Measurements from ENCODE around the gene ACSL6.

DNA sequence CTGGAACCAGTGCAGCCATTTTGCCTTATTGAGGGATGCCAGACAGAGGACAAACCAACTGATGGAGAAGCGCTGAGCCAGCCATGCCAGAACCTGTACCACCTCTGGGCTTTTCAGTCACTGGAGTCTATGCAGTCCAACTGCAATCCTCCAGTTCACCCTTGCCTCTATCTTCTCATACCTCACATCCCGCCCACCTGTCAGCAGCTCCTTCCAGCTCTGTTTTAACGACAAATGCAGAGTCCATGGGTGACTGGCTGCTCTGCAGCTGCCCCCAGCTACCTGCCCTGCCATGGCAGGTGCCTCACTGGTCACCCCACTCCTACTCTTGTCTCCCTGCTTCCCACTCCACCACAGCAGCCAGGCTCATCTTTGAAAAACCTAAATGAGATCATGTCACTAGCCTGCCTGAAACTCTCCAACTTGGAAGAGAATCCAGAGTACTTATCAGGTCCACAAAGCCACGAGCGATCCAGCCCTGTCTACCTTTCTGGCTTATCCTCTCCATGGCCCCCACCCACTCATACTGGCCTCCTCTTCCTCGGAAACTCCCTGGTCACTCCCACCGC lies 14.0 kb upstream of the ACSL6 start:
- TF ChIP-seq, protein P1, sequence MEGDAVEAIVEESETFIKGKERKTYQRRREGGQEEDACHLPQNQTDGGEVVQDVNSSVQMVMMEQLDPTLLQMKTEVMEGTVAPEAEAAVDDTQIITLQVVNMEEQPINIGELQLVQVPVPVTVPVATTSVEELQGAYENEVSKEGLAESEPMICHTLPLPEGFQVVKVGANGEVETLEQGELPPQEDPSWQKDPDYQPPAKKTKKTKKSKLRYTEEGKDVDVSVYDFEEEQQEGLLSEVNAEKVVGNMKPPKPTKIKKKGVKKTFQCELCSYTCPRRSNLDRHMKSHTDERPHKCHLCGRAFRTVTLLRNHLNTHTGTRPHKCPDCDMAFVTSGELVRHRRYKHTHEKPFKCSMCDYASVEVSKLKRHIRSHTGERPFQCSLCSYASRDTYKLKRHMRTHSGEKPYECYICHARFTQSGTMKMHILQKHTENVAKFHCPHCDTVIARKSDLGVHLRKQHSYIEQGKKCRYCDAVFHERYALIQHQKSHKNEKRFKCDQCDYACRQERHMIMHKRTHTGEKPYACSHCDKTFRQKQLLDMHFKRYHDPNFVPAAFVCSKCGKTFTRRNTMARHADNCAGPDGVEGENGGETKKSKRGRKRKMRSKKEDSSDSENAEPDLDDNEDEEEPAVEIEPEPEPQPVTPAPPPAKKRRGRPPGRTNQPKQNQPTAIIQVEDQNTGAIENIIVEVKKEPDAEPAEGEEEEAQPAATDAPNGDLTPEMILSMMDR (tag by site-specific recombination; IDR thresholded peaks at IDR 0.05) = no peak
- TF ChIP-seq, protein P2, sequence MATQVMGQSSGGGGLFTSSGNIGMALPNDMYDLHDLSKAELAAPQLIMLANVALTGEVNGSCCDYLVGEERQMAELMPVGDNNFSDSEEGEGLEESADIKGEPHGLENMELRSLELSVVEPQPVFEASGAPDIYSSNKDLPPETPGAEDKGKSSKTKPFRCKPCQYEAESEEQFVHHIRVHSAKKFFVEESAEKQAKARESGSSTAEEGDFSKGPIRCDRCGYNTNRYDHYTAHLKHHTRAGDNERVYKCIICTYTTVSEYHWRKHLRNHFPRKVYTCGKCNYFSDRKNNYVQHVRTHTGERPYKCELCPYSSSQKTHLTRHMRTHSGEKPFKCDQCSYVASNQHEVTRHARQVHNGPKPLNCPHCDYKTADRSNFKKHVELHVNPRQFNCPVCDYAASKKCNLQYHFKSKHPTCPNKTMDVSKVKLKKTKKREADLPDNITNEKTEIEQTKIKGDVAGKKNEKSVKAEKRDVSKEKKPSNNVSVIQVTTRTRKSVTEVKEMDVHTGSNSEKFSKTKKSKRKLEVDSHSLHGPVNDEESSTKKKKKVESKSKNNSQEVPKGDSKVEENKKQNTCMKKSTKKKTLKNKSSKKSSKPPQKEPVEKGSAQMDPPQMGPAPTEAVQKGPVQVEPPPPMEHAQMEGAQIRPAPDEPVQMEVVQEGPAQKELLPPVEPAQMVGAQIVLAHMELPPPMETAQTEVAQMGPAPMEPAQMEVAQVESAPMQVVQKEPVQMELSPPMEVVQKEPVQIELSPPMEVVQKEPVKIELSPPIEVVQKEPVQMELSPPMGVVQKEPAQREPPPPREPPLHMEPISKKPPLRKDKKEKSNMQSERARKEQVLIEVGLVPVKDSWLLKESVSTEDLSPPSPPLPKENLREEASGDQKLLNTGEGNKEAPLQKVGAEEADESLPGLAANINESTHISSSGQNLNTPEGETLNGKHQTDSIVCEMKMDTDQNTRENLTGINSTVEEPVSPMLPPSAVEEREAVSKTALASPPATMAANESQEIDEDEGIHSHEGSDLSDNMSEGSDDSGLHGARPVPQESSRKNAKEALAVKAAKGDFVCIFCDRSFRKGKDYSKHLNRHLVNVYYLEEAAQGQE (tag by site-specific recombination; IDR thresholded peaks at IDR 0.05) = no peak
- TF ChIP-seq, protein P3, sequence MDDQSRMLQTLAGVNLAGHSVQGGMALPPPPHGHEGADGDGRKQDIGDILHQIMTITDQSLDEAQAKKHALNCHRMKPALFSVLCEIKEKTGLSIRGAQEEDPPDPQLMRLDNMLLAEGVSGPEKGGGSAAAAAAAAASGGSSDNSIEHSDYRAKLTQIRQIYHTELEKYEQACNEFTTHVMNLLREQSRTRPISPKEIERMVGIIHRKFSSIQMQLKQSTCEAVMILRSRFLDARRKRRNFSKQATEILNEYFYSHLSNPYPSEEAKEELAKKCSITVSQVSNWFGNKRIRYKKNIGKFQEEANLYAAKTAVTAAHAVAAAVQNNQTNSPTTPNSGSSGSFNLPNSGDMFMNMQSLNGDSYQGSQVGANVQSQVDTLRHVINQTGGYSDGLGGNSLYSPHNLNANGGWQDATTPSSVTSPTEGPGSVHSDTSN (CRISPR knock-in tag; IDR thresholded peaks at IDR 0.05) = no peak
- TF ChIP-seq, protein P4, sequence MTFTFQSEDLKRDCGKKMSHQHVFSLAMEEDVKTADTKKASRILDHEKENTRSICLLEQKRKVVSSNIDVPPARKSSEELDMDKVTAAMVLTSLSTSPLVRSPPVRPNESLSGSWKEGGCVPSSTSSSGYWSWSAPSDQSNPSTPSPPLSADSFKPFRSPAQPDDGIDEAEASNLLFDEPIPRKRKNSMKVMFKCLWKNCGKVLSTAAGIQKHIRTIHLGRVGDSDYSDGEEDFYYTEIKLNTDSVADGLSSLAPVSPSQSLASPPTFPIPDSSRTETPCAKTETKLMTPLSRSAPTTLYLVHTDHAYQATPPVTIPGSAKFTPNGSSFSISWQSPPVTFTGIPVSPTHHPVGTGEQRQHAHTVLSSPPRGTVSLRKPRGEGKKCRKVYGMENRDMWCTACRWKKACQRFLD (tag by site-specific recombination; IDR thresholded peaks at IDR 0.05) = no peak
- no peak for TF ChIP-seq BCL11A (tag by site-specific recombination; IDR thresholded peaks at IDR 0.05; ENCODE audit: low read depth)
- no peak for TF ChIP-seq MYNN (tag by site-specific recombination; IDR thresholded peaks at IDR 0.05; ENCODE audit: borderline replicate concordance)
- TF ChIP-seq ZNF112 (tag by site-specific recombination; IDR thresholded peaks at IDR 0.05) = no peak
- TF ChIP-seq ZNF76 (tag by site-specific recombination; IDR thresholded peaks at IDR 0.05; ENCODE audit: borderline replicate concordance, low read depth) = no peak
- no peak for TF ChIP-seq ZNF274 (IDR thresholded peaks at IDR 0.05; ENCODE audit: low read length)
- no peak for TF ChIP-seq ZNF274 (tag by site-specific recombination; IDR thresholded peaks at IDR 0.05; ENCODE audit: borderline replicate concordance)
- TF ChIP-seq KLF9 (tag by site-specific recombination; IDR thresholded peaks at IDR 0.05; ENCODE audit: low read depth) = no peak
- TF ChIP-seq, protein P5, sequence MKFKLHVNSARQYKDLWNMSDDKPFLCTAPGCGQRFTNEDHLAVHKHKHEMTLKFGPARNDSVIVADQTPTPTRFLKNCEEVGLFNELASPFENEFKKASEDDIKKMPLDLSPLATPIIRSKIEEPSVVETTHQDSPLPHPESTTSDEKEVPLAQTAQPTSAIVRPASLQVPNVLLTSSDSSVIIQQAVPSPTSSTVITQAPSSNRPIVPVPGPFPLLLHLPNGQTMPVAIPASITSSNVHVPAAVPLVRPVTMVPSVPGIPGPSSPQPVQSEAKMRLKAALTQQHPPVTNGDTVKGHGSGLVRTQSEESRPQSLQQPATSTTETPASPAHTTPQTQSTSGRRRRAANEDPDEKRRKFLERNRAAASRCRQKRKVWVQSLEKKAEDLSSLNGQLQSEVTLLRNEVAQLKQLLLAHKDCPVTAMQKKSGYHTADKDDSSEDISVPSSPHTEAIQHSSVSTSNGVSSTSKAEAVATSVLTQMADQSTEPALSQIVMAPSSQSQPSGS (tag by site-specific recombination; IDR thresholded peaks at IDR 0.05; ENCODE audit: low read depth) = no peak
- TF ChIP-seq GLI2 (tag by site-specific recombination; IDR thresholded peaks at IDR 0.05; ENCODE audit: borderline replicate concordance, low read depth) = no peak
- TF ChIP-seq, protein P6, sequence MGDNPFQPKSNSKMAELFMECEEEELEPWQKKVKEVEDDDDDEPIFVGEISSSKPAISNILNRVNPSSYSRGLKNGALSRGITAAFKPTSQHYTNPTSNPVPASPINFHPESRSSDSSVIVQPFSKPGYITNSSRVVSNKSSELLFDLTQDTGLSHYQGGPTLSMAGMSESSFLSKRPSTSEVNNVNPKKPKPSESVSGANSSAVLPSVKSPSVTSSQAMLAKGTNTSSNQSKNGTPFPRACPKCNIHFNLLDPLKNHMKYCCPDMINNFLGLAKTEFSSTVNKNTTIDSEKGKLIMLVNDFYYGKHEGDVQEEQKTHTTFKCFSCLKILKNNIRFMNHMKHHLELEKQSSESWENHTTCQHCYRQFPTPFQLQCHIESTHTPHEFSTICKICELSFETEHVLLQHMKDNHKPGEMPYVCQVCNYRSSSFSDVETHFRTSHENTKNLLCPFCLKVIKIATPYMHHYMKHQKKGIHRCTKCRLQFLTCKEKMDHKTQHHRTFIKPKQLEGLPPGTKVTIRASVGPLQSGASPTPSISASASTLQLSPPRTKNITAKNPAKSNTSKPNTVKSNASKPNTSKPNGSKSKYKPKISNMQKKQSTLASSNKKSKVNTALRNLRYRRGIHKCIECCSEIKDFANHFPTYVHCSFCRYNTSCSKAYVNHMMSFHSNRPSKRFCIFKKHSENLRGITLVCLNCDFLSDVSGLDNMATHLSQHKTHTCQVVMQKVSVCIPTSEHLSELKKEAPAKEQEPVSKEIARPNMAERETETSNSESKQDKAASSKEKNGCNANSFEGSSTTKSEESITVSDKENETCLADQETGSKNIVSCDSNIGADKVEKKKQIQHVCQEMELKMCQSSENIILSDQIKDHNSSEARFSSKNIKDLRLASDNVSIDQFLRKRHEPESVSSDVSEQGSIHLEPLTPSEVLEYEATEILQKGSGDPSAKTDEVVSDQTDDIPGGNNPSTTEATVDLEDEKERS (tag by site-specific recombination; IDR thresholded peaks at IDR 0.05) = no peak

Measured in HEK293 (cell line).